H9 (cell line): ENCODE results near the gene KIF15. TPM values are rescaled to one million over a fixed set of nuclear protein-coding genes. Genes with fewer than 3 reads are reported as not detected.

Experiments
- DNase-seq: peaks from one replicate; pipeline ENCODE4 v3.0.0-alpha.2; 2017
- H2AFZ ChIP-seq: one replicate; pipeline ENCODE4 v1.6.1; 2013; ENCODE audit warnings: mild to moderate bottlenecking, low read length, control low read depth, moderate library complexity
- H2AK5ac ChIP-seq: 2 replicates; pipeline ENCODE4 v1.6.1; 2013; ENCODE audit warnings: low read length, control low read depth, mixed read lengths; ENCODE audit not compliant: insufficient read length
- H2BK120ac ChIP-seq: one replicate; pipeline ENCODE4 v1.6.1; 2013; ENCODE audit warnings: low read depth, mild to moderate bottlenecking, low read length, control low read depth, inconsistent platforms; ENCODE audit not compliant: poor library complexity, severe bottlenecking
- H2BK12ac ChIP-seq: 2 replicates; pipeline ENCODE4 v1.6.1; 2013; ENCODE audit warnings: low read length, control low read depth, mixed read lengths, low read depth; ENCODE audit not compliant: insufficient read length
- H2BK15ac ChIP-seq: 2 replicates; pipeline ENCODE4 v1.6.1; 2013; ENCODE audit warnings: low read depth, low read length, control low read depth
- H2BK20ac ChIP-seq: one replicate; pipeline ENCODE4 v1.6.1; 2013; ENCODE audit warnings: low read depth, mild to moderate bottlenecking, low read length, control low read depth, inconsistent platforms; ENCODE audit not compliant: poor library complexity, severe bottlenecking
- H2BK5ac ChIP-seq: 2 replicates; pipeline ENCODE4 v1.6.1; 2013; ENCODE audit warnings: low read length, control low read depth, mixed read lengths; ENCODE audit not compliant: insufficient read length
- H3K14ac ChIP-seq: 2 replicates; pipeline ENCODE4 v1.6.1; 2013; ENCODE audit warnings: low read length, control low read depth; ENCODE audit not compliant: insufficient read depth
- H3K18ac ChIP-seq: 2 replicates; pipeline ENCODE4 v1.6.1; 2013; ENCODE audit warnings: low read depth, mild to moderate bottlenecking, mixed read lengths, low read length, control low read depth; ENCODE audit not compliant: insufficient read length
- H3K23ac ChIP-seq: 2 replicates; pipeline ENCODE4 v1.6.1; 2013; ENCODE audit warnings: low read length, control low read depth, mixed read lengths, low read depth; ENCODE audit not compliant: insufficient read length
- H3K23me2 ChIP-seq: 2 replicates; pipeline ENCODE4 v1.6.1; 2013; ENCODE audit warnings: low read depth, mild to moderate bottlenecking, mixed read lengths, low read length, control low read depth; ENCODE audit not compliant: insufficient read length, poor library complexity, severe bottlenecking
- H3K27ac ChIP-seq: 2 replicates; pipeline ENCODE4 v1.5.1; 2013; ENCODE audit warnings: low read length, control low read depth, mixed read lengths, low read depth; ENCODE audit not compliant: insufficient read length
- H3K27me3 ChIP-seq: 2 replicates; pipeline ENCODE4 v1.6.1; 2013; ENCODE audit warnings: low read length, control low read depth, inconsistent platforms; ENCODE audit not compliant: insufficient read depth
- H3K4ac ChIP-seq: 2 replicates; pipeline ENCODE4 v1.6.1; 2013; ENCODE audit warnings: low read depth, mild to moderate bottlenecking, control low read depth, inconsistent platforms, low read length, moderate library complexity
- H3K4me1 ChIP-seq: 2 replicates; pipeline ENCODE4 v1.6.1; 2013; ENCODE audit warnings: low read length, control low read depth, inconsistent platforms; ENCODE audit not compliant: insufficient read depth
- H3K4me2 ChIP-seq: 2 replicates; pipeline ENCODE4 v1.6.1; 2013; ENCODE audit warnings: low read length, control low read depth, mixed read lengths; ENCODE audit not compliant: insufficient read length, insufficient read depth
- H3K56ac ChIP-seq: 2 replicates; pipeline ENCODE4 v1.6.1; 2013; ENCODE audit warnings: low read depth, mild to moderate bottlenecking, mixed read lengths, low read length, control low read depth; ENCODE audit not compliant: insufficient read length
- H3K79me1 ChIP-seq: 2 replicates; pipeline ENCODE4 v1.6.1; 2013; ENCODE audit warnings: low read depth, mild to moderate bottlenecking, moderate library complexity, low read length, control low read depth, inconsistent platforms; ENCODE audit not compliant: insufficient read depth, poor library complexity, severe bottlenecking
- H3K79me2 ChIP-seq: 2 replicates; pipeline ENCODE4 v1.6.1; 2013; ENCODE audit warnings: low read length, control low read depth, inconsistent platforms; ENCODE audit not compliant: insufficient read depth
- H3K9ac ChIP-seq: 2 replicates; pipeline ENCODE4 v1.6.1; 2013; ENCODE audit warnings: low read length, control low read depth, mixed read lengths; ENCODE audit not compliant: insufficient read length; ENCODE audit errors: extremely low read depth
- H3K9me3 ChIP-seq: one replicate; pipeline ENCODE4 v1.6.1; 2013; ENCODE audit warnings: low read depth, low read length, inconsistent platforms; ENCODE audit not compliant: control insufficient read depth
- H3T11ph ChIP-seq: one replicate; pipeline ENCODE4 v1.6.1; 2013; ENCODE audit warnings: mild to moderate bottlenecking, low read length, control low read depth, inconsistent platforms
- H4K20me1 ChIP-seq: one replicate; pipeline ENCODE4 v1.6.1; 2013; ENCODE audit not compliant: control insufficient read depth, insufficient read length, insufficient read depth
- H4K5ac ChIP-seq: 2 replicates; pipeline ENCODE4 v1.6.1; 2013; ENCODE audit warnings: low read depth, mild to moderate bottlenecking, mixed read lengths, low read length, control low read depth; ENCODE audit not compliant: insufficient read length
- H4K8ac ChIP-seq: replicated peaks from 2 replicates; pipeline ENCODE4 v1.6.1; 2013; ENCODE audit warnings: low read length, control low read depth, mixed read lengths, low read depth; ENCODE audit not compliant: insufficient read length
- H4K91ac ChIP-seq: 2 replicates; pipeline ENCODE4 v1.6.1; 2013; ENCODE audit warnings: low read depth, mild to moderate bottlenecking, moderate library complexity, mixed read lengths, low read length, control low read depth; ENCODE audit not compliant: insufficient read length
- H3K27ac Mint-ChIP-seq, 3 experiments: 2 replicates in 2 of 3; 3 replicates in 1 of 3; pipeline ENCODE4 v1.8.0; 2020 to 2021; ENCODE audit warnings: mixed read lengths in 3 of 3, mild to moderate bottlenecking in 1 of 3, moderate library complexity in 1 of 3
- H3K27me3 Mint-ChIP-seq: 2 replicates; pipeline ENCODE4 v1.8.0; 2021; ENCODE audit warnings: low read depth, mild to moderate bottlenecking, moderate library complexity, mixed read lengths
- H3K36me3 Mint-ChIP-seq, 3 experiments: 2 replicates in 2 of 3; 3 replicates in 1 of 3; pipeline ENCODE4 v1.8.0; 2020 to 2021; ENCODE audit warnings: low read depth in 3 of 3, mixed read lengths in 3 of 3; ENCODE audit not compliant: insufficient read depth in 1 of 3
- H3K4me1 Mint-ChIP-seq, 2 experiments: 2 replicates each; pipeline ENCODE4 v1.8.0; 2020; ENCODE audit warnings: mixed read lengths in 2 of 2
- H3K4me3 Mint-ChIP-seq, 2 experiments: 2 replicates in 1 of 2; 3 replicates in 1 of 2; pipeline ENCODE4 v1.8.0; 2020 to 2021; ENCODE audit warnings: mild to moderate bottlenecking in 2 of 2, mixed read lengths in 2 of 2, moderate library complexity in 1 of 2
- H3K9me3 Mint-ChIP-seq, 2 experiments: 2 replicates in 1 of 2; 3 replicates in 1 of 2; pipeline ENCODE4 v1.8.0; 2020; ENCODE audit warnings: mild to moderate bottlenecking in 2 of 2, mixed read lengths in 2 of 2, moderate library complexity in 1 of 2
- CTCF ChIP-seq: fragments of 200-600 bp; sonication (generic); conservative IDR thresholded peaks from 3 replicates; pipeline ENCODE4 v1.8.0; 2021; ENCODE audit warnings: antibody characterized with exemption, mild to moderate bottlenecking
- WGBS: extraction: QIAGEN DNeasy Blood & Tissue Kit; methylation state at CpG from one replicate; pipeline ENCODE4 v1.1.7; 2013; ENCODE audit warnings: missing lambda C conversion rate, low lambda C conversion rate, mixed read lengths; ENCODE audit not compliant: insufficient read length; ENCODE audit errors: extremely low coverage; 5-methylcytosine and 5-hydroxymethylcytosine counted together
- total RNA-seq: library from RNA; stranded (reverse); gene quantifications from 2 replicates; pipeline ENCODE4 v1.2.1, GENCODE V29; 2021

Gene KIF15
- total RNA-seq, 1 experiment from 2014 or later = 25.0 TPM

- Mint-ChIP-seq H3K27me3 (peaks cover 8% of the 10 kb centered on the region), H3K4me1 (no peaks in the 10 kb centered on the region), H3K4me3 (peak within 1 kb of the TSS in 1 of 2 experiments; percentile 83; a peak in 3 of 5 replicates), H3K36me3 (peaks cover 0 to 7% (median 5%) of the 10 kb centered on the region in 3 experiments; a peak in 6 of 7 replicates), H3K27ac (no peak within 1 kb of the TSS), H3K9me3 (peaks cover 76 to 77% of the 10 kb centered on the region in 2 experiments)
- DNase-seq = peak; percentile 76
- peak within 1 kb of the TSS; percentile 8 for H4K5ac ChIP-seq
- H4K8ac ChIP-seq = peak within 1 kb of the TSS; percentile 34
- no peaks in the 10 kb centered on the region for H3K4me1 ChIP-seq
- H4K20me1 ChIP-seq = no peaks in the 10 kb centered on the region
- no peak within 1 kb of the TSS for H3K4ac ChIP-seq
- no peak within 1 kb of the TSS for H3K56ac ChIP-seq
- no peaks in the 10 kb centered on the region for H3K79me2 ChIP-seq
- no peak within 1 kb of the TSS for H2BK20ac ChIP-seq
- H3K23me2 ChIP-seq = no peaks in the 10 kb centered on the region
- no peak within 1 kb of the TSS for H2BK5ac ChIP-seq
- H3K27me3 ChIP-seq = no peaks in the 10 kb centered on the region
- no peak within 1 kb of the TSS for H3K27ac ChIP-seq
- peak within 1 kb of the TSS; percentile 60 for H3K18ac ChIP-seq
- no peak within 1 kb of the TSS for H4K91ac ChIP-seq
- no peak within 1 kb of the TSS for H2BK12ac ChIP-seq
- H2AK5ac ChIP-seq = no peak within 1 kb of the TSS
- no CpG with 5 or more reads among the region's 36 CpGs for WGBS
- H3T11ph ChIP-seq = no peak within 1 kb of the TSS
- H3K14ac ChIP-seq = 0 out of 2 replicates have a peak within 1 kb of the TSS, but pooled peaks have one; percentile 63
- H3K79me1 ChIP-seq = no peaks in the 10 kb centered on the region
- peak within 1 kb of the TSS; percentile 81 for H3K4me2 ChIP-seq
- no peak within 1 kb of the TSS for H2BK120ac ChIP-seq
- H3K23ac ChIP-seq = no peak within 1 kb of the TSS
- H2BK15ac ChIP-seq = no peak within 1 kb of the TSS
- no peak within 1 kb of the TSS for H2AFZ ChIP-seq
- TF ChIP-seq CTCF = no peak
- H3K9me3 ChIP-seq = peaks cover 11% of the 10 kb centered on the region
- H3K9ac ChIP-seq = peak within 1 kb of the TSS; percentile 57
Measured at GRCh38 chr3:44712455-44713075, 49.0 kb upstream of the KIF15 start, which contains the start of gene ZNF502. ZNF502 (plus strand) TSS chr3:44712660; CDS start chr3:44720262, 7,602 bp downstream.
